Activated T-helper 1 cell treated with anti-CD3 and anti-CD28 coated beads, Interleukin-2, amount 50 U/mL, for 16 hours (primary cell): ENCODE data around the gene CPT1B.
"Not testable (repeated sequence)": the region's sequence is repeated elsewhere in the genome, so short reads cannot be mapped to it uniquely, and the experiment has no call there.

ENCODE experiments used
- DNase-seq, 2 donors: peaks; one replicate each; pipeline ENCODE4 v3.0.0-alpha.2; 2020; ENCODE audit warnings: low read depth in 1 of 2, low spot score in 1 of 2

CPT1B gene

DNA sequence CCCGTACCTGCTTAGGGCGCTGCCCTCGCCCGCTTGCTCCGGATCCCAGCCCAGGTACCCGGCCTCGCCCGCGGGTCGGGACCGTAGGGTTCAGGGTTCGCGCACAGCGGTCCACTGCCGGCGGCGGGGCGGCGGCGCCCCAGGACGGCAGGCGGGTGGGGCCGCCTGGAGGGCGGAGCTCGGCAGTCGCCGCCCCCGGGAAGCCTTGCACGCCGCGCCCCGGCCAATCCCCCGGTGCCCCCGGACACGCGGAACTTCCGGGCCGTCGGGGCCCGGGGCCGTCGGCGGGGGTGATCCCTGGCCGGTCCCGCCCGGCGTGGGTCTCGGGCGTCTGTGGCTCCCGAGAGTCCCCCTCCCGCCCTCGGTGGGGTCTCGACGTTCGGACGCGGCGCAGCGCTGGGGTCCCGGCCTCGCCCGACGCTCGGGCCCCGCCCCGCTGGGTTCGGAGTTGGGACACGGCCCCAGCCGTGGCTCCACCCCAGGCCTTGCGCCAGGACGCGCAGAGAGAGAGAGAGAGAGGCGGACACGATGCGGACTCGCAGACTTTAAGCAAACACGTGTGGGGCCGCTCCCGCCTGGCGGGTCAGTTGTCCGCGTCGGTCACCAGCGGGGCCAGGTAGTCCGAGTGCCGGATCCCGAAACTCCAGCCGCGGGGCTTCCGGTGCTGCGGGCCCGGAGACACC is 48.2 kb downstream of the CPT1B start, which contains the start of gene TYMP:
TYMP (minus strand) TSS at position 116 of the 683 bp plus-strand sequence. CDS start 303 bp downstream, outside the sequence.
- DNase-seq, result peak in 1 of 2 donors; percentile 61

DNA sequence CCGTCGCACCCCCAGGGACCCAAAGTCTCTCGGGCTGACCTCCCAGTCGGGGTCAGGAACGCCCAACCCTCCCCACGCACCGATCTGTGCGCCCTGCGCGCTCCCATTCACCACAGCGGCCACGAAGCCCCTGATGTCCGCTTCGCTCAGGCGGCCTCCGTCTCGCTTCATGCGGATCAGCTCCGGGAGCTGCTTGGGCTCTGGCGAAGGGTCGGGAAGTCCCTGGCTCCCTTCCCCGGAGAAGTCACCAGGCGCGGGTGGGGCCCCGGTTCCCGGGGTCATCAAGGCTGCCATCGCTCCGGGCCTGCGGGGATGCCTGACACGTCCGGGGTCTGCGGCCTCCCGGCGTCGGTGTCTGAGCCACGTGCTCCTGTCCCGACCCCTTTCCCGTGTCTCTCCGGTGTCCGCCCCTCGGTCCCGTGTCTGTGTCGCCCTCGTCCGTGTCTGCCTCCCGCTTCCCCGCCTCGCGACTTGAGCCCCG is 48.8 kb downstream of the CPT1B start:
- no peak for DNase-seq

DNA sequence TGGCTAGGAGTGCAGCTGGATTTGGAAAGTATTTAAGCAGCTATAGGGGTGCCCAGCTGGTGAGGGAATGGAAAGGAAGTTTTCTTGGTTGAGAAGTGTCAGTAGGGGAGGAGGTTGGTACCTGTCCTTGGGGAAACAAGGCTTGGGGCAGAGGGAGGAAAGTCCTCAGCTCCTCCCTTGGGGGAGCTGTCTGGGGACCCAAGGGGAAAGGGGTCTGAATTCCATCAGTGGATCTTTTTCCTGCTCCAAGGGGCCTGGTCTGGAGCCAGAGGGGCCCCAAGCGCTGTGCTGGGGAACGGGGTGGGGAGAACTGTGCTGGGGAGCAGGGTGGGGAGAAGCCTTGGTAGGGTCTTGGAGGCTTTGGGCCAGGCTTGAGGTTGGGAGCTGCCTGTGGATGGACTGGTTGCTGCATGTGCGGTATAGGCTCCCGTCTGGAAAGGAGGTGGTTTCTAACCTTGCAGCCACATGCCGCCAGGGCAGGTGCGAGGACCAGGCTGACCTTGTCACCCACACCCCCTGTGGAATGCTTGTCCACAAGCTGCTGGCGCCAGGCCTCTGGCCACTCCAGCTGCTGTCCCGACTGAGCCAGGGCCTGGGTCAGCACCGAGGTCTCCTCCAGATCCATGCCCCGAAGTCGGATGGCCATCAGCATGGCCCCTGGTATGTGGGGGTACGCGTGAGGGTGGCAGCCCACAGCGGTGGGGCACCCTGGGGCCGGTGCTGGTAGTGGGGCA is 49.4 kb downstream of the CPT1B start:
- DNase-seq, result no peak

DNA sequence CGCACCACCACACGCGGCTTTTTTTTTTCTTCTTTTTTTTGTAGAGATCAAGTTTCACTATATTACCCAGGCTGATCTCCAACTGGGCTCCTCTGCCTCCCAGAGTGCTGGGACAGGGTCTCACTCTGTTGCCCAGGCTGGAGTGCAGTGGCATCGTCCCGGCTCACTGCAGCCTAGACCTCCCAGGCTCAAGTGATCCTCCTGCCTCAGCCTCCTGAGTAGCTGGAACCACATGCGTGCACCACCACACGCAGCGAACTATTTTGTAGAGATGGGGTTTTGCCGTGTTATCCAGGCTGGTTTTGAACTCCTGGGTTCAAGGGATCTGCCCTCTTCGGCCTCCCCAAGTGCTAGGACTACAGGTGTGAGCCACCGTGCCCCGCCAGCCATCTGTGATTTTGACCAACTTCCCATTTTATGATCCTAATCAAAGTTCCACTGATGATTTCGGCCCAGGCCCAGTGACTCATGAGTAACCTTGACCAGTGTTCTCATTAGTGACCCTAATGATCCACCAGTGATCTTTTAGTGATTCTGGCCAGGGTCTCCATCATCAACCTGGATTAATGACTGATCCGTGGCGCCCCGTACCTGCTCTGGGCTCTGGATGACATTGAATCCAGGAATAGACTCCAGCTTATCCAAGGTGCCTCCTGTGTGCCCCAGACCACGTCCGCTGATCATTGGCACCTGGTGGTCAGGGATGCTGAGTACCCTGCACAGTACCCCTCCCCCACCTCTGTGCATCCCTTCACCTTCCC is 50.1 kb downstream of the CPT1B start:
- no peak for DNase-seq

DNA sequence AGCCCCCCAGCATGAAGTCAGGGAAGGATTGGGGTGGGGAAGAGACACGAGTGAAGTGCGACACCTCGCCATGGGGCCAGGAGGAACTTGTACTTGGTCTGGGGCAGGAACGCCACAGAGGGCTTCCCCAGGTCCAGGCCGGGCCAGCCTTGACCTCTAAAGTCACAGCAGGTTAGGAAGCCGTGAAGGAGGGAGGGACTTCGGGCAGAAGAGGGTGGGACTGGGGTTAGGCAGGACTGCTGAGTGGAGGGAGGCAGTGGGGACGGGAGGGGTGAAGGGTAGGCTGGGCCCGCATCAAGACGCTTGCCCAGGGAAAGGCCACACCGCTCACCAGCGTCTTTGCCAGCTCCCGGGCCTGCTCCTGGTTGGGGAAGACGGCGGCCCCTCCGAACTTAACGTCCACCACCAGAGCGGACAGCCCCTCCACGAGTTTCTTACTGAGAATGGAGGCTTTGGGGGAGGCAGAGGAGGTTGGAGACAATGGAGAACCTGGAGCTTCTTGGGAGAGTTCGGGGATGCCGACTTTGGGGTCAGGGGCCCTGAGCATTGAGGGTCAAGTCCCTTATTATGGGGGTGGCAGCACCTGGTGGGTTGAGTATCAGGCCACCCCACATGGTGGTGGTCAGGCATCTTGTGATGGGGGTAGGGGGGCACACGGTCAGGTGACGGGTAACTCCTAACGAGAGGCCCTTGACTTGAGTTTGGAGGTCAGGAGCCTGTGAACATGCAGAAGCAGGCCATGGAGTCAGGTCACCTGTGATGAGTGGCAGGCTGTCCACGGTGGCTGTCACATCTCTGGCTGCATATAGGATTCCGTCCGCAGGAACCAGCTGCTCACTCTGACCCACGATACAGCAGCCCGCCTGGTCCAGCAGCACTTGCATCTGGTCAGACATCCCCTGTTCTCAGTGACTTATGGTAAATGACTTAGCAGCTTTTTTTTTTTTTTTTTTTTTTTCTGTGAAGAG is 51.1 kb downstream of the CPT1B start:
- no peak for DNase-seq

DNA sequence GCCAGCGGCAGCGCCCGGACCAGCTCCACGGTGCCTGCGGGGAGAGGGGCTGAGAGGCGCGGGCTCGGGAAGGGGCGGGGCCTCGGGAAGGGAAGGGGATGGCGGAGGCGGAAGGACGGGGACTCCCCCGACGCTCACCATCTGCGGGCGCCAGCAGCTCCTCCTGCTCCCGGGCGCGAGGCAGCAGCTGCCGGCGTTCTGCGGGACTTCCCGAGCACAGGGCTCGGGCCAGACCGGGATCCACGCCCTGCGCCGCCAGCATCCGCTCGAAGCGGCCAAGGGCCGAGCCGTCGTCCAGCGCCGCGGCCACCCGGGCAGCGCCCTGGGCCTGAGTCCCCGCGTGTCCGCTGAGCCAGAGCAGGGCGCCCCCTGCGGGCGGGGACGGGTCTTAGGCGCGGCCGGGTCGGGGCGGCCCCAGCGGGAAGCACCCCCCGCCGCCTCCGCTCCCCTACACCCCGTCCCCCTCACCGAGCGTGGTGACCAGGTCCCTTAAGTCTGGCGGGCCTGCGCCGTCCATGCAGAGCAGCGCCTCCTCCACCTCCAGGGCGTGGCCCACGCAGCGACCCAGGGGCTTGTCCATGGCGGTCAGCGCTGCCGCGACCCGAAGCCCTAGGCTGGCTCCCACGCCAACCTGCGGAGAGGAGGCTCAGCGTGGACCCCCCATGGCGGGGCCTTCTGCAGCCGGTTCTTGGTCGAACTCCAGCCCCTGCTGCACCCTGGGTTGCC is 52.0 kb downstream of the CPT1B start:
- DNase-seq, result peak; percentile 51 to 72

DNA sequence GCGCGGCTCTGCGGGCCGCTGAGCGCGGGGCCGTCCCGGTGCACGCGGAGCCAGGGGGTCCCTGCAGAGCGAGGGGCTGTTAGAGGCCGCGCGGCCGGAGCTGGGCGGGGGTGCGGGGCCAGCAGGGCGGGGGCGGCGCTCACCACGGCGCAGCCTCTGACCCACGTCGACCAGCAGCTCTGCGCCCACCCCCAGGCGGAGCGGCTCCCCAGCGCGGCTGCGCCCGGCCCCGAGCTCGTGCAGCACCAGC is 52.4 kb downstream of the CPT1B start:
- DNase-seq, result no peak

DNA sequence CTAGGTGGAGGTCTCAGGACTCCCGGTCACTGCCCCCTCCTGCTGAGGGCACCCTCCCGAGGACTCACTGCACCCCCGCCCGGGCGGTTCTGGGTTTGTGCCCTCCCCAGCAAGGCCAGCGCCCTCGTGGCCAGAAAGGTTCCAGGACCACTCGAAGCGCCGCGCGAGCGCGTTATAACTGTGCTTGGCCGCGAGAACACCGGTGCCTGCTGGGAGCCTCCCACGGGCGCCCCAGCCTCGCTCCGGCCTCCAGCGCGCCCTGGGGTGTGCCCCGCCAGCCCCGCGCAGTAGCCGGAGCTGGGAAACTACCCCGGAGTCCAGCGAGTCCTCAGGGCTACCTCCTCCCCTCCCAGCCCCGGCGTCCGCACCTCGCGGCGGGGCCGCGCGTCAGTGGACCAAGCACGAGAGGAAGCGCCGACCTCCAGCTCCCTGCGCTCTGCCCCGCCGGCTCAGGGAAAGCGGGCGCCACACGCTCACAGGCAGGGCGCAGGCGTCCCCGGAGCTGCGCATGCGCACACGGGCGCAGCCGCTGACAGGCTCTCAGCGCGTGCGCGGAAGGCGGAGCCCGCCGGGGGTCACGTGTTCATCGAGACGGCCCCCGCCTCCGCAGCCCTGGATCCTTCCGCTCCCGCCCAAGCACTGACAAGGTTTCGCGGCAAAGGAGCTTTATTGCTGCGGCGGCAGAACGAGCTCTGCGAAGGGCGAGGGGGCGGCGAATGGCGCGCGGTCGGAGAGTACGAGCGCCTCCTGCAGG is 52.9 kb downstream of the CPT1B start, which contains the start of gene SCO2:
SCO2 (minus strand) TSS at position 495 of the 754 bp plus-strand sequence. CDS start 1,187 bp downstream, outside the sequence.
- peak; percentile 93 to 98 for DNase-seq

DNA sequence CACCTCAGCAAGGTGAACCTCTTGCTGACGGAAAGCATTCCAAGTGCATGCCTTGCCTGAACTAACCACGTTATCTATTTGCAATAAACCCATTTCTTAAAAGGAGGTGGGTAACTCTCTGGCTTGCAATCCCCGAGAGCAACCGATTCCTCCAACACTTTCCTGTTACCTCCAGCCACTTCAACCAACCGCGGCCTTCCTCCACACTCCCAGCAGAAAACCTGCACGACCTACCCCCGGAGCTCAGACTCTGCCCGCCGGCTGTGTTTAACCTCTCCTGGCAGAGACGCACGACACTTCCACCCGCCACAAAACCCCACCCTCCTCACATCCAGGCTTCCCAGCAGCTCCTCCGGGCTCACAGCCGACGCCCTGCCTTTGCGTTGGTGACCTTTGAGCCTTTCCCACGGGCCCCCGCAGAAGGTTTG is 53.5 kb downstream of the CPT1B start:
- DNase-seq, result no peak

DNA sequence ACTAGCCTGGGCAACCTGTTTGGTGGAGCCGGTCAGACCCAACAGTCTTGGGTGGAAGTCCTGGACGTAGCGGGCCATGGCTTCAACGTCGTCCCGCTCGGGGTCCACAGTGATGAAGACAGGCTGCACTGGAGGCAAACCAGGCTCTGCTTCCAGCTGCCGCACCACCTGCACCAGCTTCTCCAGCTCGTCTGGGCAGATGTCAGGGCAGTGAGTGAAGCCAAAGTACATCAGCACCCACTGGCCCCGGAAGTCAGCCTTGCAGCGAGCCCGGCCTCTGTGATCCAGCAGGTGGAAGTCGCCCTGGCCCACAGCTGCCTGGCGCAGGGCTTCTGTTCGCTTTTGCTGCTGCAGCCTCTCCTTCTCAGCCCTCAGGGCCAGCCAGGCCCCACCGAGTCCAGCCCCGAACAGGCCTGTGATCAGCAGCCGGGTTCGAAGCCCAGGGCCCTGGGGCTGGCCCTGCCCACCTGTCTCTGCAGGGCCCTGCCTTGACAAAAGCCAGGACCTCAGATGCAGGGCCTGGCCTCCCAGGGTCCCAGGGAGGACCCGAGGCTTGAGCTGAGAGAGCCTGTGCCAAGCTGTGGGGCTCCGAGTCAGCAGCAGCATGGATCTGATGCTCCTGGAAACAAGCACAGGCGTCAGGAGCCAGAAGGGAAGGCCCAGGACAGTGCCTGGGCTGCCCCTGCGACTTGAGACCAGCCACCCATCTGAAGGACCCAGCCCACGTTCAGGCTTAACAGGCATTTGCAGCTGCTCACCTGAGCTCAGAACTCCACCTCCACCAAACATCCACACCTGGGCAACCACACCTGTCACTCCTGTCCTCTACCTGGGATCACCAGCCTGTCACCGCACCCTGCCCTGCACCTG is 54.2 kb downstream of the CPT1B start:
- no peak for DNase-seq

DNA sequence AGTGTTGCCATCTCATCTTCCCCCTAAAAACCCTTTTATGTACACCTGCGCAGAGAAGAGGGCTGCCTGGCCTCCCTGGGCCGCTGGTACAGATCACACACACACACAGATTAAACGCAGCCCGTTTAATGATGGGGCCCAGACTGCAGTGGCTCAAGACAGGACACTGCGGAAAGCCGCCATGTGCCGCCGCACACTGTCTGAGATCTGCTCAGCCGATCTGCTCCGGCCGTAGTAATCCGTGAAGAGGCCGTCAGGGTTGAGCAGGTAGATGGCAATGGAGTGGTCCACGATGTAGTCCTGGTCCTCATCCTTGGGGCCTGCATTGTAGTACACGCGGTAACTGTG is 54.8 kb downstream of the CPT1B start:
- no peak for DNase-seq

DNA sequence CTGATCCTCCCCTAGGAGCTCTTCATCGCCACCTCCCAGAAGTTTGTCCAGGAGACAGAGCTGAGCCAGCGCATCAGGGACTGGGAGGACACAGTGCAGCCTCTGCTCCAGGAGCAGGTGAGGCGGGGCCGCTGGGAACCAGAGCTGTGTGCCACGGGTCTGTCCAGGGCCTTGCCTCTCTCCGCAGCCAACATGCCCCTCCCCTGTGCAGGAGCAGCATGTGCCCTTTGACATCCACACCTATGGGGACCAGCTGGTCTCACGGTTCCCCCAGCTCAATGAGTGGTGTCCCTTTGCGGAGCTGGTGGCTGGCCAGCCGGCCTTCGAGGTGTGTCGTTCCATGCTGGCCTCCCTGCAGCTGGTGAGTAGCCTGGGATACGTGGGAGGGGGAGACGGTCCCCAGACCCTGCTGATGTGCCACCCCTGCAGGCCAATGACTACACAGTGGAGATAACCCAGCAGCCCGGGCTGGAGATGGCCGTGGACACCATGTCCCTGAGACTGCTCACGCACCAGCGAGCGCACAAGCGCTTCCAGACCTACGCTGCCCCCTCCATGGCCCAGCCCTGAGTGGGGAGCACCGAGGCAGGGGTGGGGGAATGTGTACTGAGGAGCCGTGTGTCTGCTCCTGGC is 55.3 kb downstream of the CPT1B start:
- no peak for DNase-seq

DNA sequence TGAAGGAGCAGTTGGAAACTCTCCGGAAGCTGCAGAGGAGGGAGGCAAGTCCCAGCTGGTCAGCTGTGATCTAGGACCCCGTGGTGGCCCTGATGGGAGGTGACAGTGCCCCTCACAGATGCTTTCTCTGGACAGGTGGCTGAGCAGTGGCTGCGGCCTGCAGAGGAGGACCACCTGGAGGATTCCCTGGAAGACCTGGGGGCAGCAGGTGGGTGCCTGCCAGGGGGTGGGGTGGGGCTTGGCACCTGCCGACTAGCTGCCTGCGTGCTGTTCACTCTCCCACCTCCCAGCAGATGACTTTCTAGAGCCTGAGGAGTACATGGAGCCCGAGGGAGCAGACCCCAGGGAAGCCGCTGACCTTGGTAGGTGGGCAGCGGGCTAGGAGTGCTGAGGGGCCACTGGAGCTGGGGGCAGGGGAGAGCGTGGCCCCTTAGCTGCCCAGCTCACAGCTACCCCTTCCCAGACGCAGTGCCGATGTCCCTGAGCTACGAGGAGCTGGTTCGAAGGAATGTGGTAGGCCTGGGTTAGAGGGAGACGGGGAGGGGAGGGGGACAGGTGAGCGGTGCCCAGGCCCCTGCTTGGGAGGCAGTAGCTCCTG is 55.9 kb downstream of the CPT1B start:
- DNase-seq, result no peak

DNA sequence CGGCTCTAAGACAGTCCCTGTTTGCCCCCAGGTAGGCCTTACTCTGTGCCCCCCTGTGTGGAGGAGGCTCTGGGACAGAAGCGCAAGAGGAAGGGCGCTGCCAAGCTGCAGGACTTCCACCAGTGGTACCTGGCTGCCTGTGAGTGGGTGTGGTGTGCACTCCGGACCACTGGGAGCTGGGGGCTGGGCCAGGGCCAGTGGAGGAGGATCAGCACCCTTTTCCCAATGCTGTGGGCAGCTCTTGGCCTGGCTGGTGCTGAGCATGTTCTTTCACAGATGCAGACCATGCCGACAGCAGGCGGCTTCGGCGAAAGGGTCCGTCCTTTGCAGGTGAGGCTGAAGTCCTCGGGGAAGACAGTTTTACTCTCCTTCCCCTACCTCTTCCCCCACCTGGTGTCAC is 56.5 kb downstream of the CPT1B start:
- DNase-seq, result no peak

DNA sequence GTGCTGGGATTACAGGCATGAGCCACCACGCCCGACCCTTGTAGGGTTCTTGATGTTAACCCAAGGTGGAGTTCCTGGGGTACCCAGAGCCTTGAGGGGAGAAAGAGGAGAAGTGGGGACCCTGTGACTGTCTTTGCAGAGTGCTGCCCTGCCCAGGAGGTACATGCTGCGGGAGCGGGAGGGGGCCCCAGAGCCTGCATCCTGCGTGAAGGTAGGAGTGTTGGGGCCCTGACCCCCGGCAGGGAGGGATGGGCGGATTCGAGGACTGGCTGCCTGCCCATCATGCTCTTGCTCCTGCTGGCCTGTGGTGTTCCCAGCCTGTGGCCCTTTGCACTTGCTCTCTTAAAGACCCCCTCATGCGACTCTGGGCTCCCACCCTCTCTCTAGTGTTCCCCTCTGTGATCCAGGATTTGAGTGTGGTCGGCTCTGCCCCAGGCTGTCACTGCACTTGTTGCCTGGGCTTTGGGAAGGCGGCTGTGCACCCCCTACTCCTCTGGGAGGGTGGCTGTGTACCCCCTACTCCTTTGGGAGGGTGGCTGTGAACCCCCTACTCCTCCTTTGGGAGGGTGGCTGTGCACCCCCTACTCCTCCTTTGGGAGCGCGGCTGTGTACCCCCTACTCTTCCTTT is 57.3 kb downstream of the CPT1B start:
- no peak for DNase-seq

DNA sequence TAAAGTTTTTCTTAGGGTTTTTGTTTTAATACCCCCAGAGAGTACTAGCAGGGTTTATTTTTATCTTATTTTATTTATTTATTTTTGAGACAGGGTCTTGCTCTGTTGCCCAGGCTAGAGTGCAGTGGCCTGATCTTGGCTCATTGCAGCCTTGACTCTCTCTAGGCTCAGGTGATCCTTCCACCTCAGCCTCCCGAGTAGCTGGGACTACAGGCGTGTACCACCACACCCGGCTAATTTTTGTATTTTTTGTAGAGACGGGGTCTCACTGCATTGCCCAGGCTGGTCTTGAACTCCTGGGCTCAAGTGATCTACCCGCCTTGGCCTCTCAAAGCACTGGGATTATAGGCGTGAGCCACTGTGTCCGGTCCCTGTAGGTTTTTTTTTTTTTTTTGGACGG is 58.0 kb downstream of the CPT1B start:
- DNase-seq, result not testable (repeated sequence)

DNA sequence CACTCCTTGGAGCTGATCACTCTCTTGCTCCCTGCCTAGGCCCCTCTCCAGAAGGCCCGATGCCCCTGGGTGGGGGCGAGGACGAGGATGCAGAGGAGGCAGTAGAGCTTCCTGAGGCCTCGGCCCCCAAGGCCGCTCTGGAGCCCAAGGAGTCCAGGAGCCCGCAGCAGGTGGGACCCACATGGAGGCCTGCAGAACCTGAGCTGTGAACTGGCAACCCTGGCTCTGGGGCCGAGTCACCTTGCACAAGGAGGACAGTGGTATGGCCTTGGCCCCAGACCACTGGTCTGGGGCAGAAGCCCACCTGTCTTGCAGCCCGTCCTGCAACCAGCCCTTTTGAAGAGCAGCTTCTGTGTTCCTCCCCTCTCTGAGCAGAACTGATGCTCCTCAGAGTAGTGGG is 59.1 kb downstream of the CPT1B start:
- no peak for DNase-seq
